Muscle of back (tissue), 11 donors: ENCODE results near the gene KIF16B. TPM values are rescaled to one million over a fixed set of nuclear protein-coding genes. Genes with fewer than 3 reads are reported as not detected.
"Not testable (repeated sequence)": the region's sequence is repeated elsewhere in the genome, so short reads cannot be mapped to it uniquely, and the experiment has no call there.

Experiments used
- DNase-seq, 3 donors: peaks; one replicate each; pipeline versions ENCODE4 v3.0.0 to v3.0.0-alpha.2; 2013
- polyA plus RNA-seq, 10 donors: library from polyadenylated mRNA; unstranded; fragments of 120-200 nt; gene quantifications; one replicate each; pipeline ENCODE4 v1.2.1, GENCODE V29; 2013; ENCODE audit not compliant: insufficient read length in 10 of 10

Gene KIF16B
- polyA plus RNA-seq, 10 donors: 13.1 to 35.8 (median 18.4) TPM

DNA sequence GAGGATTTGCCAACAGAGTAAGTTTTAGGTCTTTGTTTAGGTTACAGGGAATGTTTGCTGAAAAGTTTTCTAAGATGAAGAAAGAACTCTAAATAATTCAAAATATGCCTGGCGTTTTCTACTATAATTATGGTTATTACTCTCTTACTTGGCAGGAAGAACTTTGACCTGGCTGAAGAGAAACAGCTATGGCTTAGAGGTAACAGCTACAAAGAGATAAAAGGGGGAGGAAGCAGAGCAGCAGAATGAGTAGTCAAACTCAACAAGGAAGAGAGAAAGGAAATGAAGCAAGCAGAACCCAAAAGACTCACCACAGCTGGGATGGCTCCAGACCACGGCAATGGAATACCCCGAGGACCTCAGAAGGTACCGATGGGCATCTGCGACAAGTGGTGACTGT is 95.6 kb downstream of the KIF16B start:
- no peak for DNase-seq

DNA sequence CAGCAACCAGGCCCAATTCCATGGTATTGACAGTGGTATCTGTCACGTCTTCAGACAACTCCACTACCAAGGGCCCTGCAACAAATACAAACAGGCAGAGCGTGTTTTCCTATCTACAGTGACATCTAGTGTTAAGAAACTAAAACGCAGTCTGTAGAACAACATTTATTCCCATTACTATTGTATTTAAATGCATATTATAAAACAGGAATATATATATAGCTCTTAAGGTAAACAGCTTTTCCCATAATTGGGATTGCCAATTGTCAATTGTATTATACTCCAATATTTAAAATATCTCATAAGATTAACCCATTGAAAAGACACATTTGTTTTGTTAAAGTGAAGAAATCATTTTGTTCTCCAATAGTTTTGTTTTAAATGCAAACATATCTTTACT is 97.2 kb downstream of the KIF16B start:
- peak; percentile 62 to 80 (median 65) for DNase-seq

DNA sequence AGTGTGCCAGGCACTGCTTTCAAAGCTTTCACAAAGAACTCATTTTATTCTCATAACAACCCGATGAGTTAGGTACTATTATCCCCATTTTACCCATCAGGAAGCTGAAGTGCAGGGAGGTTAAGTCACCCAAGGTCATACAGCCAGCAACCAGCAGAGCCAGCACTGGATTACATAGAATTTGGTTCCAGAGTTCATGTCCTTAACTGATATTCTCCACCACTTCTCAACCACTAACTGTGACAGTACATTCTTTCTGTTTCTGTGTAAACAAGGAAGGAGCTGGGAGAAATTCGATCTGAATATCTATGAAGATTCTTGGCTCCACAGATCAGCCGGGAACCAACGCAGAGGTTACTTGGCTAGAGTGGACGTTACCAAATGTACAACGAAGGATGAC is 98.0 kb downstream of the KIF16B start:
- DNase-seq: peak; percentile 27 to 56 (median 48)

- no peak for DNase-seq
Measured at GRCh38 chr20:16474363-16474762, 98.9 kb downstream of the KIF16B start.

- DNase-seq: no peak
Measured at GRCh38 chr20:16472045-16472872, 101.0 kb downstream of the KIF16B start.

- no peak for DNase-seq
Measured at GRCh38 chr20:16469395-16469905, 103.8 kb downstream of the KIF16B start.

DNA sequence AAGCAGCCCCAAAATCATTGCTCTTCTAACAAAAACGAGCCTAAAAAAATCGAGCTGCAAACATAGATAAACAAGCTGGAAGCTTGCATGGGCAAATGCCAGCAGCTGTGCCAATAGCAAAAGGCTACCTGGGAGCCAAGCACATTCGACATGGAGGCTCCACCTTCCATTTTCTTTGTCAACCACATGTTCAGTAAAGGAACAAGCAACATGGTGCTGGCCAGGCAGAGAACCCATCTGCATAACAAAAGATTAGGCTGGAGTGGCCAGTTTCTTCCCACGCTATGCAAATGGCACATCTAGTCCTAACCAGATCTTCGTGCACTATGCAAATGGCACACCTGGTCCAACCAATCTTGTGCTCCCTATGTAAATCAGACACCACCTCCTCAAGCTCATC is 110.5 kb downstream of the KIF16B start:
- no peak for DNase-seq

- peak; percentile 60 to 81 (median 73) for DNase-seq
Measured at GRCh38 chr20:16459019-16459700, 114.1 kb downstream of the KIF16B start.

DNA sequence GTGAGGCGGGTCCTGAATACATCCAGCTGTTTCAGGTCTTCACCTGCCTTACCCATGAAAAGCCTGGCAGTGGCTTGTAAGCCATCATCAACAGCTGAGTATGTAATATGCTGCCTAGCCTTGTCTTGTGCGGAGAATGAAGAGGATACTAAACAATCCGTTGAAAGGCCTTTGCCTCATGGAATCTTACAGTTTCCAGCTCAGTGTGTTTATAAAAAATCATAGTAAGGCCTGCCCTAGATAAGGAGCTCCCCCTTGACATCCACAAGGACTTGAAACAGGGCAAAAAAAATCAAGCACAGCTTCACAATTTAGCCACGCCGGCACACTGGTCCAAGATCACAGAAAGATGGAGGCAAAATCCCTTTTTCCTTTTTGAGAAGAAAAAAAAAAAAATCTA is 115.7 kb downstream of the KIF16B start:
- DNase-seq: no peak

GRCh38 chr20:16455324-16455723 is 117.9 kb downstream of the KIF16B start:
- DNase-seq: no peak

- peak in 2 of 3 donors; percentile 17 to 59 for DNase-seq
Measured at GRCh38 chr20:16451982-16452381, 121.3 kb downstream of the KIF16B start.

- DNase-seq: peak in 1 of 3 donors; percentile 37
Measured at GRCh38 chr20:16451001-16451400, 122.2 kb downstream of the KIF16B start.

DNA sequence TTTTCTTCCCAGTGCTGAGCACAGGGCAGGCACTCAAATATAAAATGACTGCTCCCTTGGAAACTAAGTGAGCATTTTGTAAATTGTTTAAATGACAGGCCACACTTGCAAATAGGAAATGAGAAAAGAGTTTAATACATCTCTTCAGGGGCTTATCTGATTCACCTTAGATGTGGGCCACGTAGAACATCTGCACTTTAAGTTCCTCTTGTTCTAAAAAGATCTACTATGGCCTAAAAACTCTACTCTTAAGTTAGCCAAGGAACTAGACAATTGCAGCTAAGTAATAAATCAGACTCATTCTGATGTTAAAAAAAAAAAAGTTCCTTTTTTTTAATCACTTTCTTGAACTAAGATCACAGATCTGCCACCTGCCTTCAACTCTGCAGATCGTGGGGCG is 126.3 kb downstream of the KIF16B start:
- DNase-seq: no peak

DNA sequence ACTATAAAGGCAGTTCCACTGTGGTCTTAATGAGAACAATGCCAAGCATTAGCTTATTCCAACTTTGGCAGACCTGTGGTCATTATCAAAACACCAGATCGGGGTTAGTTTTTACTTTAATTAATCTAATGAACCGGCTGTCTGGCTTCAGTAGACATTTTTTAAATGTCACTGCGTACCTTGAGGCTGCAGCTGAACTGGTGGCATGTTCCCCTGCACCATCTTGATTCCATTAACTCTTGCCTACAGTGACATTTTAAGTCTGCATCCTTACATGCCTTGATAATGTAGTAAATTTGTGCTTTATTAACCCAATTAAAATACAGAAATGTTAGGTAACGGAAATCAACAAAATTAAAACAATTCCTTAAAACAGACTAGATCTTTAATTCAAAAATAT is 127.0 kb downstream of the KIF16B start:
- no peak for DNase-seq

- no peak for DNase-seq
Measured at GRCh38 chr20:16445482-16445881, 127.8 kb downstream of the KIF16B start.

GRCh38 chr20:16444057-16444777 is 129.0 kb downstream of the KIF16B start:
- peak; percentile 60 to 88 (median 83) for DNase-seq

DNA sequence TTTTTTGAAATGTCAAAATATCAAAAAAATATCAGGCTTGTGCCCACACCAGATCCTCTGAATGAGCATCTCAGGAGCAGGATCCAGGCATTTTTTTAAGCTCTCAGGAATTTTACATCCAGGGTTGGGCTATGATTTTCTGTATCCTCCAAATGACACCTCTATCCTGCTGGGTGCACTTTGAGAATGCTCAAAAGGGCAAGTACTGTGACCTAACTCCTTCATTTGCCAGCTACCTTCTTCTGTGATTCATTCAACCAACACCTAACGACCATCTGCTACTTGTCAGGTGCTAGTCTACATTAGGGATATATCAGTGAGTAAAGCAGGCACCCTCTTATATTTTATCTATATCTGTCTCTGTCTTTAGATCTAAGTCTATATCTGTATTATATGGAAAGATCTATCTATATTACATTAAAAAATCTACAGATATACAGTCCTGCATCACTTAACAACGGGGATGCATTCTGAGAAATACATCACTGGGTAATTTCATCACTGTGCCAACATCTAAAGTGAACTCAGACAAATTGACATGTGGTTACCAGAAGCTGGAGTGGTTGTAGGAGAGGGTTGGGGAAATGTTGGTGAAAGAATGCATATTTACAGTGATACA is 131.6 kb downstream of the KIF16B start:
- DNase-seq: no peak

- no peak for DNase-seq
Measured at GRCh38 chr20:16440686-16441085, 132.6 kb downstream of the KIF16B start.

DNA sequence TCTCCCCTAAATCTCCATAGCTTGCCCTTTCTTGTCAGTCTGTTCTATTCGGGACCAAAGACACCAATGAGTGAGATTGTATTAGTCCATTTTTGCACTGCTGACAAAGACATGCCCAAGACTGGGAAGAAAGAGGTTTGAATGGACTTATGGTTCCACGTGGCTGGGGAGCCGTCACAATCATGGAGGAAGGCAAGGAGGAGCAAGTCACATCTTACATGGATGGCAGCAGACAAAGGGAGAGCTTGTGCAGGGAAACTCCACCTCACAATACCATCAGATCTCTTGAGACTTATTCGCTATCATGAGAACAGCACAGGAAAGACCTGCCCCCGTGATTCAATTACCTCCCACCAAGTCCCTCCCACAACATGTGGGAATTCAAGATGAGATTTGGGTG is 133.7 kb downstream of the KIF16B start:
- DNase-seq: not testable (repeated sequence)

- DNase-seq: peak in 2 of 3 donors; percentile 22 to 45
Measured at GRCh38 chr20:16438100-16438499, 135.1 kb downstream of the KIF16B start.

DNA sequence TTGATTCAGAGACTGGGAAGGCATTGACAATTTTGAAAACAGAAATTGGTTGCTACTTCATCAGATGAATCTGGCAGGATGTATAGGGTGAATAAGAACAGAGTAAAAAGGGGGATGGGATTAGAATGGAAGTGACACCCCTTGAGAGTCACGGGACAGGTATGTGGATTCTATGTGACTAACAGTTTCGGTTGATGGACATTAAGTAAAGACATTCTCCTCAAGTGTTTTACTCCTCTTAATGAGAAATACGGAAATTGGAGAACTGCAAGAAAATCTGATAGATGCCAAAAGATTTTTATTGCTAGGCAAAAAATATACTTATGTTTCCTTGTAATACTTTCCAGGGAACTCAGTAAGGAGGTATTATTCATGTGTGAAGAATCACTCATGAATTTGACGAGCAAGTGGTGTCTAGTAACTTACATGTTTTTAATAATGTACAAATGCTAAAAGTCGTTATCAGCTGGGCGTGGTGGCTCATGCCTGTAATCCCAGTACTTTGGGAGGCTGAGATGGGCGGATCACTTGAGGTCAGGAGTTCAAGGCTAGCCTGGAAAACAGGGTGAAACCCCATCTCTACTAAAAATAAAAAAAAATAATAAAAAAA is 135.8 kb downstream of the KIF16B start:
- DNase-seq: no peak
